Keratinocyte (primary cell): ENCODE measurements around the gene YEATS4. TPM values are rescaled to one million over a fixed set of nuclear protein-coding genes. Genes with fewer than 3 reads are reported as not detected.

Experiments used
- DNase-seq: peaks from one replicate; pipeline ENCODE4 v3.0.0-alpha.2; 2011; ENCODE audit warnings: low read depth, missing footprints, low spot score
- FAIRE-seq: peaks from 2 replicates; lab custom pipeline; 2011; peaks lifted over from hg19 to GRCh38; lab: Jason Lieb, UNC
- H2AFZ ChIP-seq: 2 replicates; pipeline ENCODE4 v1.6.0; 2012; ENCODE audit warnings: low read length, control low read depth, inconsistent platforms; ENCODE audit not compliant: control insufficient read depth
- H3K27ac ChIP-seq: 2 replicates; pipeline ENCODE4 v1.5.1; 2011; ENCODE audit warnings: low read length; ENCODE audit not compliant: control insufficient read depth, insufficient read depth
- H3K27me3 ChIP-seq: 3 replicates; pipeline ENCODE4 v1.6.0; 2011; ENCODE audit warnings: low read length; ENCODE audit not compliant: control insufficient read depth, insufficient read depth; ENCODE audit errors: extremely low read depth
- H3K36me3 ChIP-seq, 2 experiments: 2 replicates in 1 of 2; 3 replicates in 1 of 2; pipeline ENCODE4 v1.5.1; 2011; ENCODE audit warnings: low read length in 2 of 2, mild to moderate bottlenecking in 1 of 2; ENCODE audit not compliant: control insufficient read depth in 2 of 2, insufficient read depth in 2 of 2; ENCODE audit errors: extremely low read depth in 1 of 2
- H3K4me1 ChIP-seq: 3 replicates; pipeline ENCODE4 v1.5.1; 2011; ENCODE audit warnings: low read length; ENCODE audit not compliant: control insufficient read depth, insufficient read depth; ENCODE audit errors: extremely low read depth
- H3K4me2 ChIP-seq: 3 replicates; pipeline ENCODE4 v1.6.0; 2011; ENCODE audit warnings: low read depth, low read length; ENCODE audit not compliant: control insufficient read depth, insufficient read depth; ENCODE audit errors: extremely low read depth
- H3K4me3 ChIP-seq, 3 experiments: fragments of 200-600 bp in 1 of 3; sonication (generic) in 1 of 3; 2 replicates in 2 of 3; 3 replicates in 1 of 3; pipeline ENCODE4 v1.5.1; 2011 to 2016; ENCODE audit warnings: low read length in 3 of 3, mild to moderate bottlenecking in 3 of 3, control low read depth in 2 of 3, inconsistent platforms in 1 of 3, low read depth in 1 of 3, mixed read lengths in 1 of 3, mixed run types in 1 of 3, moderate library complexity in 1 of 3; ENCODE audit not compliant: control insufficient read depth in 2 of 3, insufficient read depth in 2 of 3; ENCODE audit errors: extremely low read depth in 1 of 3
- H3K79me2 ChIP-seq: 2 replicates; pipeline ENCODE4 v1.6.0; 2012; ENCODE audit warnings: low read length; ENCODE audit not compliant: control insufficient read depth, insufficient read depth
- H3K9ac ChIP-seq: 3 replicates; pipeline ENCODE4 v1.6.0; 2011; ENCODE audit warnings: low read length; ENCODE audit not compliant: control insufficient read depth, insufficient read depth; ENCODE audit errors: extremely low read depth
- H3K9me1 ChIP-seq: 3 replicates; pipeline ENCODE4 v1.6.0; 2011; ENCODE audit warnings: low read length; ENCODE audit not compliant: control insufficient read depth, insufficient read depth; ENCODE audit errors: extremely low read depth
- H3K9me3 ChIP-seq: 2 replicates; pipeline ENCODE4 v1.5.1; 2012; ENCODE audit warnings: low read depth, low read length; ENCODE audit not compliant: control insufficient read depth
- H4K20me1 ChIP-seq: 3 replicates; pipeline ENCODE4 v1.6.0; 2011; ENCODE audit warnings: low read length; ENCODE audit not compliant: control insufficient read depth, insufficient read depth; ENCODE audit errors: extremely low read depth
- CTCF ChIP-seq, 3 experiments: IDR thresholded peaks in 1 of 3; conservative IDR thresholded peaks in 1 of 3; optimal IDR thresholded peaks in 1 of 3; 2 replicates in 2 of 3; 3 replicates in 1 of 3; pipeline versions ENCODE3 to v1.5.1; 2011; ENCODE audit warnings: low read length in 3 of 3, mild to moderate bottlenecking in 3 of 3, moderate library complexity in 2 of 3, control low read depth in 1 of 3, inconsistent platforms in 1 of 3; ENCODE audit not compliant: insufficient read depth in 2 of 3; ENCODE audit errors: extremely low read depth in 1 of 3
- EZH2 ChIP-seq: IDR thresholded peaks from one replicate; pipeline ENCODE4 v1.6.1; 2012; ENCODE audit warnings: inconsistent platforms, mild to moderate bottlenecking, low read length, moderate library complexity
- dilution Hi-C: fragments of 300-500 bp; cut with MboI; formaldehyde crosslinking; loops from one replicate; pipeline ENCODE4 v1.7.0; 2020; ENCODE audit warnings: low sequenced_read_pairs; ENCODE audit not compliant: extremely low pct_ligation_motif_present
- polyA plus RNA-seq, 5 experiments: library from polyadenylated mRNA; depleted of rRNA in 3 of 5; stranded (reverse) in 3 of 5; stranded (forward) in 1 of 5; unstranded in 1 of 5; fragments of >200 nt; gene quantifications; 1 replicate in 1 of 5; 2 replicates in 3 of 5; 3 replicates in 1 of 5; pipeline versions ENCODE4 v1.2.1 to v1.2.3, GENCODE V29; 2011 to 2012; ENCODE audit warnings: missing spikeins in 2 of 5, low read depth in 1 of 5, low replicate concordance in 1 of 5

The YEATS4 gene
- polyA plus RNA-seq, 1 donor (not counting 4 experiments of a cell fraction or from before 2014, with no cell fraction given) = 21.0 TPM

- Histone ChIP-seq H3K9me3 (peaks cover 2% of the 10 kb centered on the region), H3K9ac (no peak overlapping the region), H3K9me1 (no peaks in the 10 kb centered on the region), H3K4me2 (no peak overlapping the region), H2AFZ (no peak overlapping the region), H3K4me1 (peaks cover 5% of the 10 kb centered on the region), H3K27ac (no peak overlapping the region), H3K4me3 (no peak overlapping the region), H4K20me1 (no peaks in the 10 kb centered on the region), H3K36me3 (peaks cover 2 to 6% of the 10 kb centered on the region in 2 experiments), H3K27me3 (no peaks in the 10 kb centered on the region), H3K79me2 (no peaks in the 10 kb centered on the region)
- DNase-seq = no peak
- dilution Hi-C loops = no loop called here
- no peak for FAIRE-seq
- TF ChIP-seq CTCF (optimal IDR thresholded peaks at IDR 0.05 in 1 of 3, IDR thresholded peaks at IDR 0.05 in 1 of 3, conservative IDR thresholded peaks at IDR 0.05 in 1 of 3; ENCODE audit: extremely low read depth in 1 of 3, insufficient read depth in 2 of 3, low read length in 3 of 3) = no peak
- TF ChIP-seq EZH2 = no peak
Measured at GRCh38 chr12:69392179-69392928, 32.8 kb downstream of the YEATS4 start.

- H3K36me3 ChIP-seq = peaks cover 2 to 6% of the 10 kb centered on the region in 2 experiments
- H3K9me1 ChIP-seq = no peaks in the 10 kb centered on the region
- no peaks in the 10 kb centered on the region for H4K20me1 ChIP-seq
- no peak overlapping the region for H3K4me3 ChIP-seq
- DNase-seq (no peak), FAIRE-seq (no peak)
- no peak overlapping the region for H3K9ac ChIP-seq
- H3K4me1 ChIP-seq = peaks cover 5% of the 10 kb centered on the region
- no peak overlapping the region for H3K4me2 ChIP-seq
- no peak for TF ChIP-seq CTCF (optimal IDR thresholded peaks at IDR 0.05 in 1 of 3, IDR thresholded peaks at IDR 0.05 in 1 of 3, conservative IDR thresholded peaks at IDR 0.05 in 1 of 3; ENCODE audit: extremely low read depth in 1 of 3, insufficient read depth in 2 of 3, low read length in 3 of 3)
- no peak overlapping the region for H3K27ac ChIP-seq
- H3K79me2 ChIP-seq = no peaks in the 10 kb centered on the region
- H3K9me3 ChIP-seq = peaks cover 2% of the 10 kb centered on the region
- H2AFZ ChIP-seq = no peak overlapping the region
- dilution Hi-C loops = no loop called here
- H3K27me3 ChIP-seq = no peaks in the 10 kb centered on the region
Measured at GRCh38 chr12:69396041-69396440, 36.5 kb downstream of the YEATS4 start.
